GM12878 (cell line): Measurements from ENCODE around the gene PLXDC1. TPM values are rescaled to one million over a fixed set of nuclear protein-coding genes. Genes with fewer than 3 reads are reported as not detected.

Experiments
- ATAC-seq: fragments of 200-7000 bp; cut with Tn5 transposase; 3 replicates; pipeline ENCODE4 v1.9.1; 2020; ENCODE audit warnings: mild to moderate bottlenecking, moderate library complexity
- BruUV-seq: library from RNA; stranded (reverse); fragments of 400-500 nt; replicated peaks from 2 replicates; lab custom pipeline; 2021; lab: Mats Ljungman, UMichigan
- CTCF ChIA-PET: fragments of 300-600 bp; sonication (Branson Sonifier 250); formaldehyde crosslinking; extraction: SDS; loops from one replicate; lab custom pipeline; 2021; ENCODE audit warnings: inconsistent platforms; lab: Yijun Ruan, JAX
- POLR2A ChIA-PET: fragments of 350-600 bp; formaldehyde crosslinking; extraction: SDS; loops from one replicate; lab custom pipeline; 2021; ENCODE audit warnings: inconsistent platforms; lab: Charles Lee
- RAD21 ChIA-PET: fragments of 300-600 bp; sonication (Branson Sonifier 250); formaldehyde crosslinking; loops from one replicate; lab custom pipeline; 2023; ENCODE audit warnings: antibody characterized with exemption; ENCODE audit not compliant: unreplicated experiment; lab: Charles Lee
- SMC1A ChIA-PET: fragments of 300-600 bp; sonication (Branson Sonifier 250); formaldehyde crosslinking; loops from one replicate; lab custom pipeline; 2023; ENCODE audit not compliant: unreplicated experiment, uncharacterized antibody; lab: Charles Lee
- DNase-seq: peaks from one replicate; pipeline ENCODE4 v3.0.0-alpha.2; 2011; ENCODE audit warnings: low read depth, low spot score
- FAIRE-seq: peaks from 3 replicates; lab custom pipeline; 2011; peaks lifted over from hg19 to GRCh38; lab: Jason Lieb, UNC
- H2AFZ ChIP-seq: 2 replicates; pipeline ENCODE4 v1.6.0; 2011; ENCODE audit warnings: low read depth, low read length, control low read depth; ENCODE audit not compliant: control insufficient read depth
- H3K27ac ChIP-seq: 2 replicates; pipeline ENCODE4 v1.5.1; 2011; ENCODE audit warnings: control low read depth; ENCODE audit not compliant: control insufficient read depth, insufficient read depth
- H3K27me3 ChIP-seq, 2 experiments: replicated peaks in 1 of 2; 2 replicates each; pipeline versions ENCODE4 v1.6.0 to v1.6.1; 2011; ENCODE audit warnings: low read length in 1 of 2; ENCODE audit not compliant: control insufficient read depth in 2 of 2, insufficient read depth in 2 of 2
- H3K36me3 ChIP-seq, 2 experiments: 2 replicates each; pipeline ENCODE4 v1.5.1; 2011; ENCODE audit warnings: low read length in 1 of 2; ENCODE audit not compliant: control insufficient read depth in 2 of 2, insufficient read depth in 2 of 2
- H3K4me1 ChIP-seq: 2 replicates; pipeline ENCODE4 v1.6.1; 2011; ENCODE audit warnings: mild to moderate bottlenecking, low read length, moderate library complexity, mixed read lengths; ENCODE audit not compliant: control insufficient read depth, insufficient read depth
- H3K4me2 ChIP-seq: 2 replicates; pipeline ENCODE4 v1.6.0; 2011; ENCODE audit warnings: control low read depth; ENCODE audit not compliant: control insufficient read depth, insufficient read depth
- H3K4me3 ChIP-seq: fragments of 200-600 bp; sonication (generic); 2 replicates; pipeline ENCODE4 v1.5.1; 2016
- H3K79me2 ChIP-seq: 2 replicates; pipeline ENCODE4 v1.6.0; 2011; ENCODE audit warnings: low read length; ENCODE audit not compliant: control insufficient read depth, insufficient read depth
- H3K9ac ChIP-seq: 2 replicates; pipeline ENCODE4 v1.8.0; 2011; ENCODE audit warnings: low read length, control low read depth, mixed read lengths; ENCODE audit not compliant: control insufficient read depth, insufficient read depth
- H3K9me3 ChIP-seq: replicated peaks from 3 replicates; pipeline ENCODE4 v1.5.1; 2011; ENCODE audit warnings: mild to moderate bottlenecking, low read length; ENCODE audit not compliant: control insufficient read depth, insufficient read depth
- H4K20me1 ChIP-seq: 2 replicates; pipeline ENCODE4 v1.6.0; 2011; ENCODE audit not compliant: control insufficient read depth, insufficient read depth
- ATF3 ChIP-seq: IDR thresholded peaks from 2 replicates; pipeline ENCODE4 v1.6.1; 2011; ENCODE audit warnings: low read depth, mild to moderate bottlenecking, low read length, moderate library complexity, borderline replicate concordance; ENCODE audit errors: extremely low read depth
- BCLAF1 ChIP-seq: fragments of 450-650 bp; IDR thresholded peaks from 2 replicates; pipeline ENCODE4 v1.6.1; 2017; ENCODE audit warnings: antibody characterized with exemption, mild to moderate bottlenecking, moderate library complexity
- CHD2 ChIP-seq: IDR thresholded peaks from 2 replicates; pipeline ENCODE4 v1.6.1; 2011; ENCODE audit warnings: low read depth, low read length, improper control_type of control experiment, borderline replicate concordance
- CREM ChIP-seq: IDR thresholded peaks from 2 replicates; pipeline ENCODE4 v1.6.1; 2014; ENCODE audit warnings: antibody characterized with exemption, low read depth
- HSF1 ChIP-seq: fragments of 150-350 bp; IDR thresholded peaks from 2 replicates; pipeline ENCODE4 v1.6.1; 2014; ENCODE audit warnings: mild to moderate bottlenecking, low read depth, low read length
- MLLT1 ChIP-seq: fragments of 450-650 bp; IDR thresholded peaks from 2 replicates; pipeline ENCODE4 v1.6.1; 2016; ENCODE audit warnings: mild to moderate bottlenecking
- POLR2AphosphoS2 ChIP-seq: IDR thresholded peaks from 2 replicates; pipeline ENCODE4 v1.6.1; 2011; ENCODE audit warnings: low read depth, mild to moderate bottlenecking, low read length, improper control_type of control experiment, moderate library complexity
- SREBF1 ChIP-seq: IDR thresholded peaks from 2 replicates; pipeline ENCODE4 v1.6.1; 2012; ENCODE audit warnings: mild to moderate bottlenecking, low read length
- SREBF2 ChIP-seq: IDR thresholded peaks from 2 replicates; pipeline ENCODE4 v1.6.1; 2012; ENCODE audit warnings: mild to moderate bottlenecking, low read length
- YBX1 ChIP-seq: fragments of 450-650 bp; IDR thresholded peaks from 2 replicates; pipeline ENCODE4 v1.6.1; 2016; ENCODE audit warnings: antibody characterized with exemption
- ZBTB33 ChIP-seq: fragments of 450-650 bp; IDR thresholded peaks from 2 replicates; pipeline ENCODE4 v1.6.1; 2017; ENCODE audit warnings: mild to moderate bottlenecking
- WGBS: methylation state at CpG from one replicate; pipeline ENCODE4 v1.1.6; 2016; ENCODE audit warnings: low lambda C conversion rate; ENCODE audit not compliant: insufficient replicate concordance, insufficient coverage; ENCODE audit errors: missing lambda C conversion rate; 5-methylcytosine and 5-hydroxymethylcytosine counted together
- in situ Hi-C: fragments of 300-500 bp; cut with MboI; formaldehyde crosslinking; loops from 9 replicates; pipeline ENCODE4 v1.14.3; 2018; ENCODE audit warnings: mixed read lengths
- intact Hi-C: fragments of 100-400 bp; cut with micrococcal nuclease; formaldehyde crosslinking; loops from one replicate; pipeline ENCODE4 v1.14.2; 2022; ENCODE audit not compliant: unreplicated experiment
- polyA plus RNA-seq, 11 experiments: library from polyadenylated mRNA; depleted of rRNA in 4 of 11; unstranded in 6 of 11; stranded (reverse) in 5 of 11; fragments of >200 nt; fragmentation: Nextera tagmentation in 4 of 11; fragmentation: Illumina TruSeq in 1 of 11; extraction: Ambion mirVana in 4 of 11; extraction: Trizol in 1 of 11; gene quantifications; 1 replicate in 1 of 11; 2 replicates in 10 of 11; pipeline versions ENCODE4 v1.2.1 to v1.2.3, GENCODE V29; 2011 to 2016; ENCODE audit warnings: inconsistent platforms in 2 of 11, missing spikeins in 2 of 11, low read depth in 1 of 11
- total RNA-seq, 4 experiments: library from RNA; depleted of rRNA in 3 of 4; stranded (reverse); fragments of >200 nt in 3 of 4; fragmentation: Illumina TruSeq in 1 of 4; extraction: Trizol in 1 of 4; gene quantifications; 2 replicates each; pipeline versions ENCODE4 v1.2.1 to v1.2.3, GENCODE V29; 2013 to 2021

The PLXDC1 gene
- total and polyA plus RNA-seq, 10 of the 15 experiments (the other 5 are each of a cell fraction or from before 2014, with no cell fraction given): 0.03 to 0.30 (median 0.22) TPM; not detected in 7

- no peak for TF ChIP-seq MLLT1
- no peak for TF ChIP-seq BCLAF1
- TF ChIP-seq SREBF2: no peak
Measured at GRCh38 chr17:39183720-39184119, 32.3 kb upstream of the PLXDC1 start (continued).

GRCh38 chr17:39183045-39183444 is 31.6 kb upstream of the PLXDC1 start:
- TF ChIP-seq YBX1 (no peak), CHD2 (no peak), POLR2AphosphoS2 (no peak), SREBF1 (no peak), ATF3 (no peak), CREM (no peak), ZBTB33 (no peak), HSF1 (no peak)
- in situ Hi-C loops: no loop called here
- Histone ChIP-seq H3K4me1 (no peaks in the 10 kb centered on the region), H3K79me2 (no peaks in the 10 kb centered on the region), H3K36me3 (peaks cover 5 to 14% of the 10 kb centered on the region in 2 experiments; a peak in 3 of 4 replicates), H3K4me3 (no peak overlapping the region), H3K4me2 (no peak overlapping the region), H4K20me1 (no peaks in the 10 kb centered on the region), H3K9me3 (no peaks in the 10 kb centered on the region), H3K27me3 (no peaks in the 10 kb centered on the region), H2AFZ (no peak overlapping the region), H3K9ac (no peak overlapping the region), H3K27ac (no peak overlapping the region)
- RAD21 ChIA-PET: no interaction called here
- no peak for FAIRE-seq
- SMC1A ChIA-PET: interaction anchor here (1.1 kb wide), 1 partner anchor 12 kb away, joined by 5 read pairs; no protein-coding TSS in a partner anchor
- CTCF ChIA-PET: interaction anchor here (1.6 kb wide), 3 partner anchors 8 to 62 kb away, joined by 9 to 12 read pairs (median 9); partner anchors contain the start of gene ARL5C
- WGBS: 83% methylated on average over 5 of the region's 5 CpGs
- no peak for DNase-seq
- BruUV-seq: no TSS peak
- no peak for ATAC-seq
- intact Hi-C loops: no loop called here
- POLR2A ChIA-PET: no interaction called here
